Right ventricle myocardium superior (tissue), 1 donor: ENCODE measurements around the gene DGKI. TPM values are rescaled to one million over a fixed set of nuclear protein-coding genes. Genes with fewer than 3 reads are reported as not detected.

Experiments
- ATAC-seq: fragments of 200-7000 bp; cut with Tn5 transposase; one replicate; pipeline ENCODE4 v1.9.1; 2020; ENCODE audit warnings: mild to moderate bottlenecking; ENCODE audit not compliant: poor library complexity
- DNase-seq: peaks from one replicate; pipeline ENCODE4 v3.0.0-alpha.2; 2020
- intact Hi-C: fragments of 100-400 bp; cut with DNase I; formaldehyde crosslinking; loops from one replicate; pipeline ENCODE4 v1.11.2; 2022
- long read RNA-seq: library from polyadenylated mRNA; unstranded; transcript quantifications from one replicate; pipeline ENCODE4 v2.0.0, GENCODE V29; 2021
- total RNA-seq: library from RNA; stranded (reverse); fragmentation: NEBNext Ultra II Directional; extraction: Animal tissue kit (Norgen Biotek cat#: 25700); gene quantifications from one replicate; pipeline ENCODE4 v1.2.1, GENCODE V29; 2021
- donor health status: DM: no; HTN: yes; CAD: no; lungs with severe emphysema.

The DGKI gene
- total RNA-seq: 1.4 TPM
- long read RNA-seq, partial matches to known transcripts: 0 of 1 reads
- long read RNA-seq, other reads (novel, unspliced or antisense): 1 of 1 reads

DNA sequence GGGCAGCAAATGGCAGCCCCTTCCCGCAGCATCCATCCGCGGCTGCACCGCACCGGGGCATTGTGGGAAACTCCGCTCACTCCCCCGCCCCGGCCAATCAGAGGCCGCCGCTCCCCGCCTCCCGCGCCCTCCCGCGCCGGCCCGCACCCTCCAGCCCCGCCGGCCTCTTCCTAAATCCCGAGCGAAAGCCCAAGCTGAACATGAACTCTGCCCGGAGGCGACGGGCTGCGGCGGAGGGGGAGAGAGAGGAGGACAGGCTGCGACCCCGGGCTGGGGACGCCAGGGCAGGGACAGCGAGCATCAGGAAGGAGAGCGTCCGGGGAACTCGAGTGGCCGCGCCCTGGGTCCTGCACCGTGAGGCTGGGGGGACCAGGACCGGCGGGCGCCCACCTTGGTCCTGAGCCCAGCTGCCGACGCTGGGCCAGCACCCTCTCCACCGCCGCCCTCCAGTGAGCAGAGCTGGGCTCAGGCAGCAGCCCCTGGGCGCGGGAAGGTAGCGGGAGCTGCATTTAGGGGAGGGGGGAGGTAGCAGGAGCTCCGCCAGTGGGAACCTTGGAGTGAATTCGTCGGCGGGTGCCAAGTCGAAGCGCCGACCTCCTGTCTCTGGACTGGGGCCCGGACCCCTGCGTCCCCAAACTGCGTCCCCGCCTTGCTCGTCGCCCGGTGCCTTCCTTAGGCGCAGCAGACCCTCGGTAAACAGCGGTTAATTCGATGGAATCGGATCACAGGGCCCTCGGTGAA lies at the start of gene DGKI:
TSS of gene DGKI (minus strand) at position 148 of the 741 bp plus-strand sequence.
- DNase-seq: peak; percentile 39
- intact Hi-C loops: no loop called here
- ATAC-seq: peak; percentile 48

DNA sequence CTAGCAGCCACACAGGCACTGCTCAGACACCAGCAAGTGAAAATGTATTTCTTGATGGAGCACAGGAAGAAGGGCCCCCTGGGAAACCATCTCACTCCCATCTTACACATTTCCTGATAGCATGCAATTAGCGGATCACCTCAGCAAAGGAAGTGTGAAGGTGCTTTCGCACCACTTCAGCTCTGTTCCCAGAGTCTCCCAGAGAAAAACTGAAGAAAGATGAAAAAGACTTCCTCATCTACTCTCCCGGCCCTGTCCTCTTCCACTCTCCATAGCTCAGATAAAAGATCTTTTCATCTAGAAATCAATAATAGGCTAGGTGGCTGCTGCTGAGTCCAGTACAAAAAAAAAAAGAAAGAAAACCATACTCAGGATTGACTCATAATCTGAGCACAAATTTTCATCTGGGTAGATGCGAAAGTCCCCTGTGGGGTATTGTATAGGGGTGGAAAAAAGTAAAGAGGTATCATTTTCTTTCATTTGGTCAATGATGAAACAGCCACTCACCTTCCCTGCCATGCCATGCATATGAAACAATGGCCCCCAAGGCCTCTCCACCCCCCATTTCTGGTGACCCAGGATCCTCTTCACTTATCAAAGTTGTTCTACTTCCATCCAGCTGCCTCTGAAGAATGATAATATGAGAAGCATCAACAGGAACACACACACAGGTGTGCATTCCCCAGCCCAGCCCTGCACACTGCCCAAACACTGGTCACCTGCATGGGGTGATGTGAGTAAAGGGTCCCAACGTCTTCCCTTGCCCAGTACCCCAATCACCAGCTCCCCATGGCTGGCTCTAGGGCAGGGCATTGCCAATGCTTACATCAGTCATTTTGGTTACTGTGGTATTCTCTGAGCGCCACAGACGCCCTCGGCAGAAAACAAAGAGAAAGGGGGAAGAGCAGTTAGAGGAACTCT lies 48.8 kb upstream of the DGKI start:
- DNase-seq: no peak
- no peak for ATAC-seq
- intact Hi-C loops: no loop called here

GRCh38 chr7:137893143-137893742 lies 46.5 kb upstream of the DGKI start:
- DNase-seq (no peak), ATAC-seq (no peak)
- intact Hi-C loops: no loop called here

GRCh38 chr7:137891016-137891655 lies 44.4 kb upstream of the DGKI start:
- intact Hi-C loops: no loop called here
- DNase-seq (no peak), ATAC-seq (no peak)

- intact Hi-C loops: no loop called here
- DNase-seq (no peak), ATAC-seq (peak; percentile 79)
Observed at GRCh38 chr7:137890449-137890921, 43.7 kb upstream of the DGKI start.

GRCh38 chr7:137888241-137888640 lies 41.5 kb upstream of the DGKI start:
- intact Hi-C loops: no loop called here

GRCh38 chr7:137886746-137887145 lies 40.0 kb upstream of the DGKI start:
- intact Hi-C loops: no loop called here
- ATAC-seq: no peak
- no peak for DNase-seq

More at GRCh38 chr7:137888241-137888640, 41.5 kb upstream of the DGKI start:
- ATAC-seq (no peak), DNase-seq (no peak)

DNA sequence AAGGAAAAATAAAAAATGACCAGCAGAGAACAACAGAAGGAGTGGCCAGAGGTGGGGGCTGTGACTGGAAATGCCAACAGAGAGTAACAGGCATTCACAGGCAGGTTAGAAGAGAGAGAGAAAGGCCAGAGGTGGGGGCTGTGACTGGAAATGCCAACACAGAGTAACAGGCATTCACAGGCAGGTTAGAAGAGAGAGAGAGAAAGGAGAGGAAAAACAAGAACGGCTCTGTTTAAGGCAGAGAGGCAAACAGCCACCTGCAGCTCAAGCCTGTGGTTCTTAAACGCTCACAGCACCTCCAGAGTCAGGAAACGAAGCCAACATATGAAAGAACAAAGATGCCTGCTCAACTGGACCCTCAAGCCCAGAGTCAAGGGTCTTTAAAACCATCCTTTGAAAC lies 39.5 kb upstream of the DGKI start:
- DNase-seq (no peak), ATAC-seq (peak; percentile 12)
- intact Hi-C loops: no loop called here

- no peak for DNase-seq
- ATAC-seq: no peak
- intact Hi-C loops: no loop called here
Observed at GRCh38 chr7:137885678-137886077, 38.9 kb upstream of the DGKI start.

GRCh38 chr7:137882806-137883205 lies 36.0 kb upstream of the DGKI start:
- ATAC-seq (no peak), DNase-seq (no peak)
- intact Hi-C loops: no loop called here

DNA sequence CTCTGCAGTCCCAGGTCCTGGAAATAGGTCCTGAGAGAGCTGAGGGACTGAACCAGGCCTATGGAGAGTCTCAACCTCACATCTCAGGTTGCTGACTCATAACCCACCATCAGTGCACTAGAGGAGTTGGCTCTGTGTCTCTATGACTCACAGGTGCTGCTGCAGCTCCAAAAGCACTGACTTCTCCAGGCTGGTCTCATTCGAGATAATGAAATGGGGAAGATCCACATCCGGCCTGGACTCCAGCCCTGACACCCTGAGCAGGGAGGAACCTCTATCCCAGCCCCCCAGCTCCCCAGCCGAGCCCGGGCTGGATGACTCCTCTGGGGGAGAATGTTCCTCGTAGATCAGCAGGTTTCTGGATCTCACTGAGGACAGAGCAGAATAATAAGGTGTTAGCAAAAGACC lies 35.5 kb upstream of the DGKI start:
- intact Hi-C loops: no loop called here
- no peak for ATAC-seq
- no peak for DNase-seq

DNA sequence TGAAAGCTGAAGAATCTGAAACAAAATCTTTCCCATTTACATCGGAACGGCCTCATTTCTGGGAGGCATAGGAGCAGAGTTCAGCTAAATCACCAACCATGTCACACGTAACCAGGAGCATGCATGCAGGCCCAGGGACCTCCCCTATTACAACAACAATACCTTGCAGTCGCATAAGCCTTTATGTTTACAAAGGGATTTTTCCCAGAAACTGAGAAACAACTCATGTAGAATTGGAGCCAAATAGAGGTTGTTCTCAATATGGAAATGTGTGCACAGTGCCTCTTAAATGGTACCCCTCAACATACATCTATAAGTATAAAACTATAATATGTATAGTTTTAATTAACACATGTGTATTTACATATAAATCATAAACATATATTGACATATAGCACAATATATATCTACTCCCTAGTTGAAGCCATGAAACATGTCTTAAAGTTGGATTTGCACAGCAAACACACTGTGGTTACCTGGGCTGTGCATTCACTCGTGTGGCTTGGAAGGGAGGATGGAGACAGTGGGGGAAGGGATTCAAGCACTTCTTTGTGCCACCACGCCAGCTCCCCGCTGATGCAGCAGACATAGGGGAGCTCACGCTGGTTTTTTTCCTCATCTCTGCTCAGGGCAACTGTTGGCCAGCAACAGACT lies 35.0 kb upstream of the DGKI start:
- intact Hi-C loops: no loop called here
- ATAC-seq (no peak), DNase-seq (no peak)

GRCh38 chr7:137880432-137880831 lies 33.7 kb upstream of the DGKI start:
- DNase-seq (no peak), ATAC-seq (no peak)
- intact Hi-C loops: no loop called here

- ATAC-seq (no peak), DNase-seq (no peak)
- intact Hi-C loops: no loop called here
Observed at GRCh38 chr7:137879357-137880158, 32.8 kb upstream of the DGKI start.

- DNase-seq (peak; percentile 86), ATAC-seq (peak; percentile 84)
- intact Hi-C loops: no loop called here
Observed at GRCh38 chr7:137878333-137878961, 31.7 kb upstream of the DGKI start.

DNA sequence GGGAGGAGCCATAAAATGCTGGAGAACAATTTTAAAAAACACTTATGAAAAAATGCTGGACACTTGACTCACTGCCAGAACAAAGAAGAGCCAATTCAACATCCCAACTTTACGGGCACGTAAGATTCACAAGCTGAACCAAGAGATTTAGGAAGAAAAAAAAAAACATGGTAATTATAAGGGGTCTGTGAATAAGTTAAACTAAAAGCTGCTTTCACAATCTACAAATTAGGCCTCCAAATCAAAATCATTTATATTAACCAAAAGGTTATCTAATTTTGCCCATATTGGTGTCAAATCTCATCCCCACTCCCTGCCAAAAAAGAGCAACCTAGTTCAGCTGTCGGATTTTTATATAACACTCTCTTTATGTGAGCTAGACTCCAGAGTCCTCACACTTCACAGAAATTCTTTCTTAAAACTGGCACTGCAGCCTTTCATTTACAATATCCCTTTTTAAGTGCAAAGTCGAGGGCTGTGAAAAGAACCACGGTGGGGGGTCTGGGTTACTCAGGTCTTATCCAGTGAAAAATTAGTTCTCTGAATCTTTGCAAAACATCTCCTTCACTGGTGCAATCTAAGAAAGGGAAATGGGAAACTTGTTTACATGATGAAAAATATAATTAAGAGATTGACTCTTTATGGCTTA lies 30.4 kb upstream of the DGKI start:
- ATAC-seq (no peak), DNase-seq (no peak)
- intact Hi-C loops: no loop called here

DNA sequence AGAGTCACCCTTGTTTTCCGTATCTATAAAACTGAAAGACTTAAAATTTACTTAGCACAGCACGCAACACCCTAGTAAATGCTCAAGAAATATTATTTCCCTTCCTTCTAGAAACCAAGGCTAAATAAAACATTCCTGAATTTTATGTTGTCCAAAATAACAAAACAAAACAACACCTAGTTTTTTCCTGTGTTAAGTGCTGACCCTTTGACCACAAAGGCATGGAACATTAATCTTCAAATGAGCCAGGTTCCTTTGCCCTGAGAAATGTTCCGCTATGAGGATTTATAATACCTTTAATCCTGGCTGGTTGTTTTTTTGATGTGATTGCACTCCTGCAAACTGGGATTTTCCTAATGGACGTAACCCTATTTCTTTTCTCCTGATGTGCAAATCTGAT lies 29.0 kb upstream of the DGKI start:
- intact Hi-C loops: no loop called here
- ATAC-seq: no peak
- no peak for DNase-seq
